PC-9 (cell line): ENCODE measurements around the gene TAF4B. TPM values are rescaled to one million over a fixed set of nuclear protein-coding genes. Genes with fewer than 3 reads are reported as not detected.

Experiments used
- BruUV-seq: library from RNA; stranded (reverse); fragments of 400-500 nt; replicated peaks from 2 replicates; lab custom pipeline; 2021; lab: Mats Ljungman, UMichigan
- CTCF ChIA-PET: fragments of 300-600 bp; sonication (Branson Sonifier 250); formaldehyde crosslinking; loops from one replicate; lab custom pipeline; 2022; ENCODE audit warnings: antibody characterized with exemption; lab: Charles Lee
- POLR2A ChIA-PET: fragments of 300-600 bp; sonication (Branson Sonifier 250); formaldehyde crosslinking; loops from one replicate; lab custom pipeline; 2022; ENCODE audit warnings: antibody characterized with exemption; ENCODE audit not compliant: unreplicated experiment; lab: Charles Lee
- DNase-seq, 2 experiments: peaks; one replicate each; pipeline versions ENCODE4 v3.0.0 to v3.0.0-alpha.2; 2015 to 2022; ENCODE audit warnings: mixed read lengths in 1 of 2
- H2AFZ ChIP-seq: fragments of 200-600 bp; sonication (generic); 2 replicates; pipeline ENCODE4 v1.8.1; 2017; ENCODE audit warnings: antibody characterized with exemption
- H3F3A ChIP-seq: fragments of 200-600 bp; sonication (generic); 2 replicates; pipeline ENCODE4 v1.8.1; 2017; ENCODE audit warnings: antibody characterized with exemption, mild to moderate bottlenecking, low read depth; ENCODE audit not compliant: insufficient read depth
- H3K27ac ChIP-seq: fragments of 200-600 bp; sonication (generic); 2 replicates; pipeline ENCODE4 v1.6.1; 2016; ENCODE audit warnings: mixed run types
- H3K27me3 ChIP-seq: fragments of 200-600 bp; sonication (generic); 2 replicates; pipeline ENCODE4 v1.6.1; 2016; ENCODE audit warnings: low read depth, mixed run types; ENCODE audit not compliant: insufficient read depth
- H3K36me3 ChIP-seq: fragments of 200-600 bp; sonication (generic); 2 replicates; pipeline ENCODE4 v1.6.1; 2016; ENCODE audit warnings: low read depth, mixed run types
- H3K4me1 ChIP-seq: fragments of 200-600 bp; sonication (generic); replicated peaks from 2 replicates; pipeline ENCODE4 v1.6.1; 2016; ENCODE audit warnings: mixed run types; ENCODE audit not compliant: insufficient read depth
- H3K4me2 ChIP-seq: fragments of 200-600 bp; sonication (generic); 2 replicates; pipeline ENCODE4 v1.6.1; 2017; ENCODE audit warnings: mixed run types
- H3K4me3 ChIP-seq: fragments of 200-600 bp; sonication (generic); 2 replicates; pipeline ENCODE4 v1.6.1; 2016; ENCODE audit warnings: mixed run types
- H3K79me2 ChIP-seq: fragments of 200-600 bp; sonication (generic); 2 replicates; pipeline ENCODE4 v1.6.1; 2017; ENCODE audit warnings: low read depth, mixed run types
- H3K9me2 ChIP-seq: fragments of 200-600 bp; sonication (generic); 2 replicates; pipeline ENCODE4 v1.8.1; 2017; ENCODE audit warnings: mild to moderate bottlenecking; ENCODE audit not compliant: insufficient read depth
- H3K9me3 ChIP-seq: fragments of 200-600 bp; sonication (generic); 2 replicates; pipeline ENCODE4 v1.8.1; 2016; ENCODE audit warnings: low read depth; ENCODE audit not compliant: insufficient read depth
- H4K20me1 ChIP-seq: fragments of 200-600 bp; sonication (generic); 2 replicates; pipeline ENCODE4 v1.8.1; 2017; ENCODE audit not compliant: insufficient read depth
- EZH2 ChIP-seq: fragments of 200-600 bp; sonication (generic); IDR thresholded peaks from 2 replicates; pipeline ENCODE4 v1.8.0; 2017; ENCODE audit warnings: antibody characterized with exemption, low read depth
- intact Hi-C: fragments of 100-400 bp; cut with micrococcal nuclease; formaldehyde crosslinking; loops from one replicate; pipeline ENCODE4 v1.10.0; 2022; ENCODE audit not compliant: unreplicated experiment
- total RNA-seq: library from RNA; stranded (reverse); gene quantifications from 2 replicates; pipeline ENCODE4 v1.2.3, GENCODE V29; 2021
- TF ChIP-seq, protein P1 (sequence below): fragments of 200-600 bp; sonication (generic); conservative IDR thresholded peaks from 2 replicates; pipeline ENCODE4 v1.6.1; 2017; ENCODE audit warnings: mixed run types, antibody characterized with exemption, mild to moderate bottlenecking, moderate library complexity

Gene TAF4B
- total RNA-seq, 1 experiment from 2014 or later = 2.8 TPM

DNA sequence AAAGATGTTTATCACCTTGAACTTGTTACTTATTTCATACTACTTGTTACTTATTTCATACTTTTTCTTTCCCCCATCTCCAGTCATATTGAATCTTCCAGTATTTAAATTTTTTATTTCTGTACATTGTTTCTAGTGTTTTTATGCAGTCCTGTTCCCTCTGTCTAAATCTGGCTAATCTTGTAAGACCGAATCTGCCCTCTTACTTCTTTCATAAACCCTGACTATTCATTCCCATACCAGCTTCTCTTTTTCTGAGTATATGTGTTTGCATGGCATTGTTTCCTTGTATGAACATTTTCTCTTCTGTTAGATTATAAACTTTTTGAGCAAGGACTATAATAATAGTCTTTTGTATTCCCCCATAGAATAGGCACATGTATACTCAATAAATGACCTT lies 131.7 kb downstream of the TAF4B start:
- H3K9me2 ChIP-seq = no peaks in the 10 kb centered on the region
- H3K9me3 ChIP-seq = no peaks in the 10 kb centered on the region
- TF ChIP-seq EZH2 = no peak
- TF ChIP-seq, protein P1, sequence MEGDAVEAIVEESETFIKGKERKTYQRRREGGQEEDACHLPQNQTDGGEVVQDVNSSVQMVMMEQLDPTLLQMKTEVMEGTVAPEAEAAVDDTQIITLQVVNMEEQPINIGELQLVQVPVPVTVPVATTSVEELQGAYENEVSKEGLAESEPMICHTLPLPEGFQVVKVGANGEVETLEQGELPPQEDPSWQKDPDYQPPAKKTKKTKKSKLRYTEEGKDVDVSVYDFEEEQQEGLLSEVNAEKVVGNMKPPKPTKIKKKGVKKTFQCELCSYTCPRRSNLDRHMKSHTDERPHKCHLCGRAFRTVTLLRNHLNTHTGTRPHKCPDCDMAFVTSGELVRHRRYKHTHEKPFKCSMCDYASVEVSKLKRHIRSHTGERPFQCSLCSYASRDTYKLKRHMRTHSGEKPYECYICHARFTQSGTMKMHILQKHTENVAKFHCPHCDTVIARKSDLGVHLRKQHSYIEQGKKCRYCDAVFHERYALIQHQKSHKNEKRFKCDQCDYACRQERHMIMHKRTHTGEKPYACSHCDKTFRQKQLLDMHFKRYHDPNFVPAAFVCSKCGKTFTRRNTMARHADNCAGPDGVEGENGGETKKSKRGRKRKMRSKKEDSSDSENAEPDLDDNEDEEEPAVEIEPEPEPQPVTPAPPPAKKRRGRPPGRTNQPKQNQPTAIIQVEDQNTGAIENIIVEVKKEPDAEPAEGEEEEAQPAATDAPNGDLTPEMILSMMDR = no peak
- no peaks in the 10 kb centered on the region for H3K79me2 ChIP-seq
- no peaks in the 10 kb centered on the region for H4K20me1 ChIP-seq
- H2AFZ ChIP-seq = no peak overlapping the region
- ChIA-PET POLR2A (no interaction called here), CTCF (no interaction called here)
- H3K4me3 ChIP-seq = no peak overlapping the region
- intact Hi-C loops = no loop called here
- no peaks in the 10 kb centered on the region for H3K27me3 ChIP-seq
- DNase-seq = no peak
- H3K4me2 ChIP-seq = no peak overlapping the region
- no TSS peak for BruUV-seq
- H3K4me1 ChIP-seq = no peaks in the 10 kb centered on the region
- no peak overlapping the region for H3K27ac ChIP-seq
- H3K36me3 ChIP-seq = no peaks in the 10 kb centered on the region
- no peaks in the 10 kb centered on the region for H3F3A ChIP-seq

- BruUV-seq = no TSS peak
- Histone ChIP-seq H2AFZ (no peak overlapping the region), H3K79me2 (no peaks in the 10 kb centered on the region), H3K36me3 (no peaks in the 10 kb centered on the region), H3F3A (no peaks in the 10 kb centered on the region), H3K9me2 (no peaks in the 10 kb centered on the region), H3K27me3 (no peaks in the 10 kb centered on the region), H3K9me3 (no peaks in the 10 kb centered on the region), H3K27ac (no peak overlapping the region), H4K20me1 (no peaks in the 10 kb centered on the region), H3K4me3 (no peak overlapping the region), H3K4me1 (no peaks in the 10 kb centered on the region), H3K4me2 (no peak overlapping the region)
- intact Hi-C loops = no loop called here
- ChIA-PET CTCF (no interaction called here), POLR2A (no interaction called here)
- DNase-seq = no peak
- TF ChIP-seq, protein P1 = no peak
- no peak for TF ChIP-seq EZH2
Observed at GRCh38 chr18:26362021-26362420, 135.8 kb downstream of the TAF4B start.

DNA sequence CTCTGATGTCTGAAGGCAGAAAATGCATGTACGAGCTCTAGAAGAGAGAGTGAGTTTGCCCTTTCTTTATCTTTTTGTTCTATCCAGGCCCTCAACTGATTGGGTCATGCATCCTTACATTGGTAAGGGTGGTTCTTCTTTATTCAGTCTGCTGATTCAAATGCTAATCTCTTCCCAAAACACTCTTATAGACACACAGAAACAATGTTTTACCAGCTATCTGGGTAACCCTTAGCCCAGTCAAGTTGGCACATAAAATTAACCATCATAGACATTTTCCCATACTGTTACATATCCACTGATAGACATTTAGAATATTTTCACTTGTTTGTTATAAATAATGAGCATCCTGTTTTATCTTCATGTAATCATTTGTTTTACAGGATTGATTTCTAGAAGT lies 141.2 kb downstream of the TAF4B start:
- H3K36me3 ChIP-seq = no peaks in the 10 kb centered on the region
- H2AFZ ChIP-seq = no peak overlapping the region
- H3F3A ChIP-seq = no peaks in the 10 kb centered on the region
- no peak overlapping the region for H3K27ac ChIP-seq
- H4K20me1 ChIP-seq = no peaks in the 10 kb centered on the region
- no peak overlapping the region for H3K4me3 ChIP-seq
- ChIA-PET CTCF (no interaction called here), POLR2A (interaction anchor here (0.5 kb wide), 1 partner anchor 255 kb away, joined by 3 read pairs; no protein-coding TSS in a partner anchor)
- TF ChIP-seq, protein P1 = no peak
- no peak for TF ChIP-seq EZH2
- no peaks in the 10 kb centered on the region for H3K9me3 ChIP-seq
- DNase-seq = no peak
- BruUV-seq = no TSS peak
- no peak overlapping the region for H3K4me2 ChIP-seq
- no peaks in the 10 kb centered on the region for H3K4me1 ChIP-seq
- no peaks in the 10 kb centered on the region for H3K27me3 ChIP-seq
- H3K9me2 ChIP-seq = no peaks in the 10 kb centered on the region
- intact Hi-C loops = no loop called here
- no peaks in the 10 kb centered on the region for H3K79me2 ChIP-seq
